HG02870 (cell line): ENCODE results near the gene HECA.
A peak's percentile ranks its signal among the peaks of the same experiment; 100 is the strongest.

Experiments
- ATAC-seq: cut with Tn5 transposase; IDR thresholded peaks from one replicate; pipeline ENCODE4 v1.9.1; 2021; ENCODE audit warnings: mild to moderate bottlenecking, moderate library complexity; ENCODE audit not compliant: unreplicated experiment

The HECA gene

DNA sequence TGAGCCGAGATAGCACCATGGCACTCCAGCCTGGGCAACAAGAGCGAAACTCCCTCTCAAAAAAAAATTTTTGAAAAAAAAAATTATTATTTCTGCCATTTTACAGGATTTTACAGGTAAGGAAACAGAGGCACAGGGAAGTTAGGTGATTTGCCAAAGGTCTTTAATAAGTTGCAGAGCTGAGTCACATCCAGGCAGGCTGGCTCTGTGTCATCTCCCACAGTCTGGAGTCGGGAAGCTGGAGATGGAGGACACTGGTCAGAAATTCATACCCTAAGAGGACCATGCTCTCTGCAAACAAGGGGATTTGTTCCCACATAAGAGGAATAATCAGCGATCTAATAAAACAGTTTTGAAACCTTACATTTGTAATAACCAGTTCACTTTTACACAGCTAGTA, 24.1 kb downstream of the HECA start:
- ATAC-seq = no peak

DNA sequence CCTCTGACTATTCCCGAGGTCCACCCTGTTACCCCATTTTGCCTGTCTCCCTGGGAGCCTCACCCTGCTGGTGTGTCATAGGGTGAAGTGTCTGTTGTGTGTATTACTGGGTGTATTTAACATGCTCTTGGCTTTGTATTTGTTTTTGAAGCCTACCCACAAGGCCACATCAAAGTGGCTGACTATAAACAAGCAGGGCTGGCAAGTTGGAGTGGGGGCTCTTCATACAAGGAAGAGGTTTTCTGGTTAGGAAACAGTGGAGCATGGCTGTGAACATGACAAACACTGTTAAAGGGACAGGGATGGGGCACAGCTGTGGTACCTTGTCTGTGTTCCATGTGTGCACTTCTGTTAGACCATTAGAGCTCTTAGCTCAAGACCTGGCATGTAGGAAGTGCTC, 26.3 kb downstream of the HECA start:
- no peak for ATAC-seq

DNA sequence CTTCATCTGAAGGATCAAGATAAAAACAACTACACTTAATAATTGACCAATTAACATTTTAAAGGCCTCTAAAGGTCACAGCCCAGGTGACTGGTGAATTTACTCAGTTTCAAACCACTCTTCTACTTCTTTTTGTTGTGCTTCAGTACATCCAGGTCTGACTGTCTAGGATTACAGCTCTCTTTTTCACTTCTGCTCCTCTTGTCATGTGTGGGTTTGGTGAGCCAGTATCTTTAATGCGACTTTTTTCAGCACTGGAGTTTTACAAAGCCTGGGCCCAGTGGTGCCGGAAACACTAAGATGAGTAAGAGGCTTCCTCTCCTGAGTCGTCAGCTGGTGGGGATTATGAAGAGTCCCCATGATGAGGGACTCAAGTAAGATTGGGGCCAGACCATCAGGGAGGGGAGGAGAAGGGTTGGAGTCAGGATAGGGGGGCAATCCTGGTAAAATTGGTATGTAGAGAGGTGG, 27.0 kb downstream of the HECA start:
- peak; percentile 97 for ATAC-seq

DNA sequence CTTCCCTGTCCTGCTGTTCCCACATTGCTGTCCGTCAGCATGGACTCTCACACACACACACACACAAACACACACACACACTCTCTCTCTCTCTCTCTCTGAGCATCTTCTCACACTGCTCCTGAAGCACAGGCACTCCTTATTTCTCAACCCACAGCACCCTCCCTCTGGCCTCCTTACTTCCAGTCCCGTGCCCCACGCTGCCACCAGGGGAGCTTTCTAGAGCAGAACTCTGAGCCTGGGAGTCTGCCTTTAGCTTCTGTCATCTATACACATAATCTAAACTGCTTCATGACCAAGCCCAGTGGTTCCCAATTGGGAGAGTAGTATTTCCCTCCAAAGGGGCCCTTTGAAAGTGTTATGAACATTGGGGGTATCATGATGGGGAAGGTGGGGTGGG, 29.1 kb downstream of the HECA start:
- ATAC-seq = no peak

DNA sequence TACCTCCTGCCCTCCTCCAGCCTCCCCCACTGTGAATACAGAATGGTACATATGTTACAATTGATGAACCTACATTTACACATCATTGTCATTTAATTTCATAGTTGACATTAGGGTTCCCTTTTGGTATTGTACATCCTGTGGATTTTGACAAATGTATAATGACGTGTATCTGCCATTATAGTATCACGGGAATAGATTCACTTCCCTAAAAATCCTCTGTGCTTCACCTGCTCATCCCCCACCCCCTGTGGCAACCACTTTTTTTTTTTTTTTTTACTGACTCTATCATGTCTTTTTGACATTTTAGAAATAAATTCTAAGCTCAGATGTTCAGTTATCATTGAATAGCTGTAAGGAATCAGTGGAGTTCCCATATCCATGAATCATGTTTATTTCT, 30.4 kb downstream of the HECA start:
- ATAC-seq = no peak

DNA sequence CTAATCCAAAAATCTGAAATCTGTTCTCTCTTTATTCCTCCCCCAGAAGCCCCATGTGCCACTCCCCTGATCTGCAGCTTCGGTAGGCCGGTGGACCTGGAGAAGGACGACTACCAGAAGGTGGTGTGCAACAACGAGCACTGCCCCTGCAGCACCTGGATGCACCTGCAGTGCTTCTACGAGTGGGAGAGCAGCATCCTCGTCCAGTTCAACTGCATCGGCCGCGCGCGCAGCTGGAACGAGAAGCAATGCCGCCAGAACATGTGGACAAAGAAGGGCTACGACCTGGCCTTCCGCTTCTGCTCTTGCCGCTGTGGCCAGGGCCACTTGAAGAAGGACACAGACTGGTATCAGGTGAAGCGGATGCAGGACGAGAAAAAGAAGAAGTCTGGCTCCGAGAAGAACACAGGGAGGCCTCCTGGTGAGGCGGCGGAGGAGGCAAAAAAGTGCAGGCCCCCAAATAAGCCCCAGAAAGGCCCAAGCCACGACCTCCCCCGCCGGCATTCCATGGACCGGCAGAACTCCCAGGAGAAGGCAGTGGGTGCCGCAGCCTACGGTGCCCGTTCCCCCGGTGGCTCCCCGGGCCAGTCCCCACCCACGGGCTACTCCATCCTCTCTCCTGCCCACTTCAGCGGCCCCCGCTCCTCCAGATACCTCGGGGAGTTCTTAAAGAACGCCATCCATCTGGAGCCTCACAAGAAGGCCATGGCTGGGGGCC, 31.5 kb downstream of the HECA start:
- ATAC-seq = no peak

DNA sequence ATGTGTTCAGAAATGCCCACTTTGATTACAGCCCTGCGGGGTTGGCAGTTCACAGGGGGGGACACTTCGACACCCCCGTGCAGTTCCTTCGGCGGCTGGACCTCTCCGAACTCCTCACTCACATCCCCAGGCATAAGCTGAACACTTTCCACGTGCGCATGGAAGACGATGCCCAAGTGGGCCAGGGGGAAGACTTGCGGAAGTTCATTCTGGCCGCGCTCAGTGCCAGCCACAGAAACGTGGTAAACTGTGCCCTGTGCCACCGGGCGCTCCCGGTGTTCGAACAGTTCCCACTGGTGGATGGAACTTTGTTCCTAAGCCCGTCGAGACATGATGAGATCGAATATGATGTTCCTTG, 32.1 kb downstream of the HECA start:
- ATAC-seq = no peak

DNA sequence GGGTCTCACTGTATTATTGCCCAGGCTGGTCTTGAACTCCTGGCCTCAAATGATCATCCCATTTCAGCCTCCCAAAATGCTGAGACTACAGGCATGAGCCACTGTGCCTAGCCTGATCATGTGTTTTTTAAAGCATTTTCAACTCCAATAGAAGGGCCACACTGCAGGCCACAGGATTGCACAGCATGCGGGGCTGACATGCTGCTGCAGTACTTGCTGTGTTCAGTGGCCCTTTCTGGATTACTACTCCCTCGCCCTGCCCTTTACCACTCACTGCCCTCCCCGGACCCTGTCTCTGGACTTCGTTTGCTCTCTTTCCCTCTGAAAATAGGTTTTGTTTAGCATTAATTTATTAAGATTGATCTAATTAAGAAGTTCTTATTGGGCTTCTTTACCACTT, 37.3 kb downstream of the HECA start:
- peak; percentile 26 for ATAC-seq

DNA sequence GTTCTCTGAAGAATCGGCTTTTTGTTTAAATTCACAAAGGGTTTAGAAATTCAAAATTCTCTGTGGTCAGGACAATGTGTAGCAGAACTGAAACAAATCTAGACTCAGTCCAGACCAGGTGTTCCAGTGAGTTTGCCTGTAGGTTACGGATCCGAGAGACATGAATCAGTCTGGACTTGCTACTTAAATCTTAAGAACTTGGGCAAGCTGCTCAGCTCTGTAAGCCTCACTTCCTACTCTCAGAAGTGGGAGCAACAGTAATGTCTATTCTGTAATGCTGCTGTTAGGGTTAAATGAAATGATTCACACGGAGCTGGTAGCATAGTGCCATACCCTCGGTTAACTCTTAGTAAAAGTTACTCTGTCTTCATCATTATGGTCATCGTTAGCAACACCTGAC, 37.7 kb downstream of the HECA start:
- ATAC-seq = peak; percentile 92

DNA sequence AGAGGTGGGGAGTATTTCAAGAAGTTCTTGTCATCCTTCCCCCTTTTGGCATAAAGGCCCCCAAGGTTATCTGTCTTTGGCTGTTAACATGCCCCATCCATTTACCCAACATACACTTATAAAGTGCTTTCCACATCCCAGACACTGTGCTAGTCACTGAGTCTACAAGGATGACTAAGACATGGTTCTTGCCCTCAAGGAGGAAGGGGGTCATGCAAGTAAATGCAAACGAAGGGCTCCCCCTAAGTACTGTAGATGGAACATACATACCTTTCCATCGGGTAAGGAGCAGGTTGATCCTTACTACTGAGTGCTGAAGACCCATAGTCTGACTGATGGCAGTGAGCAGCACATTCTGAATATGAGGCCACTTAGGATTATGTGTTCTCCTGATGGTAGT, 38.3 kb downstream of the HECA start:
- ATAC-seq = no peak

DNA sequence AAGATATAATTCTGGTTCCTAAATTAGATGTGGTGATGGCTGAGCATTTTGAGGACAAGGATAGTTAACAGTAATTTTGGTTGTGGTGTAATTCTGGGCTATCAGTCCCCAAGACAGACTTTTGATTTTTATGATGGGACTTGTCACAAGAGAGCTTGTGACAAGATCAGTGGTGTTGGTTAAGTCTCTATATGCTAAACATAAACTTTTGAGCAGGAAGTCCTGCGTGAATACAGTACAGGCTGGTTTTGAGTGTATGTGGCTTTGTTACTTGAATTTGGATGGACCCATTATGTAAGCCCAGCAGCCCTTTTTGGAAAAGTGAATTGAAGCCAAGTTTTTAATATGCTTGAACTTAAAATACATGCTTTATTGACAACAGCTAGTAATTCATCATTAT, 38.9 kb downstream of the HECA start:
- no peak for ATAC-seq

DNA sequence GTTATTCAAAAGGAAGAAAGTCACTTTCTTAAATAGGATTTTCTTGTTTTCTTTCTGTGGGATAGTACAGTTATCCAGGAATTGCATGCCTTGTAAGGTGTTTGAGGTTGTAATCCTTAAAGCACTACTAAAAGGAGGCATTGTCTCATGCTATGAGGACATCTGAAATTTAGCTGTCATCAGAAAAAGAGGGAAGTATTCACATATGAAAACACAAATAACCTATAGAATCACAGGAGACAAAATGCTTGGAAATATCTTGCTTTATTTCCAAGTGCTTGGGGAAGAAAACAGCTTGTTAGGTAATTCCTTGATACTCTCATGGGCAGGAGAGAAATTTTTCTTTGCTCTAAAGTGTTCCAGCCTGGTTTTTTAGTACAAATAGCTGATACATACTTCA, 40.1 kb downstream of the HECA start:
- no peak for ATAC-seq

DNA sequence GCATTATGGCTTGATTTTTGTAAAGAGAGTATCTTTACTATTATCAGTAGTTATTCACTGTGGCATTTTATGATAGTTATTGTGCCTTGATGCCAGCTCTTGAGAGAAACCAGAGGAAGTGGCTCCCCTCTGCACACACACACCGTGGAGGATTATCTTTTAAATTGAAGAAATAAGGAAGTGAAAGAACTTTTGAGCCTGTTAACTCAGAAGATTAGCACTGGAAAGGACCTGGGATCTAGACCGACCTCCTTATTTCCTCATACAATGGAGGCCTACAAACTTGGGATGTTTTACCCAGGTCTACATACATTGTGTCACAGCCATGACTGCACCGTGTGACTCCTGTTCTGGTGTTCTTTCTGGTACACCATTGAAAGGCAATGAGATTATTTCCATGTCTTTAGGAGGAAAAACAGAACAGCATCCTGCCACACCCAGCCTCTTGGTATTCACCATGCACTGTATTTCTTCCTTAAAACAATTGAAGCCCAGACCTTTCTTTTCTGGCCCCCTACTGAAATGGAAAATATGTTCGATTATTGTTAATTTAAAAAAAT, 40.6 kb downstream of the HECA start:
- no peak for ATAC-seq

DNA sequence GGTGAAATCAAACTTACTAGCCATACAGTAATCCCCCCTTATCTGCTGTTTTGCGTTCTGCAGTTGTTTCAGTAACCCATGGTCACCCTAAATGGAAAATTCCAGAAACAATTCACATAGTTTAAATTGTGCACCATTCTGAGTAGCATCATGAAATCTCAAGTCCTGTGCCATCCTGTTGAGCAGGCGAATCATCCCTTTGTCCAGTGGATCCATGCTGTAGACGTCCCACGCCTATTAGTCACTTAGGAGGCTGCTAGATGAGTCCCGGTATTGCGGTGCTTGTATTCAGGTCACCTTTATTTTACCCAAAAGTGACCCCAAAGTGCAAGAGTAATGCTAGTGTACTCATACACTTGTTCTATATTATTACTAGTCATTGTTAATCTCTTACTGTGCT, 46.4 kb downstream of the HECA start:
- ATAC-seq = no peak

DNA sequence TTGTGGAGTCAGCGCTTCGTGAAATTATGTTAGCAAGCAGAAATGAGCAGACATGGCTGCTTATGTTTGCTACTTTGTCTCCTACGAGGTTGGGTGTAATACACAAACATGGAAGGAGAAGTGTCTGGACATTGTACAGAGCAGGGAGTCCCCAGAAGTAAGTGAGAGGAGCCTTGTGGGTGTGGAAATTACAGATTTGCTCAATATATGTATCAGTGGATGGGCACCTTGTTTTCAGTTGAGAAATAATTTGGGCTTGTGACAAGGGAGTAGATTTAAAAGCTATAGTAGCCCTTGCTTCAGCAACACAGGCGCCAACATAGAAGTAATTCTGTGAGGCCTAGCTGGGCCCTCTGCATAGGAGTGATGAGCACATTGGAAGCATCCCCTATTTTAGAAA, 49.2 kb downstream of the HECA start:
- no peak for ATAC-seq

DNA sequence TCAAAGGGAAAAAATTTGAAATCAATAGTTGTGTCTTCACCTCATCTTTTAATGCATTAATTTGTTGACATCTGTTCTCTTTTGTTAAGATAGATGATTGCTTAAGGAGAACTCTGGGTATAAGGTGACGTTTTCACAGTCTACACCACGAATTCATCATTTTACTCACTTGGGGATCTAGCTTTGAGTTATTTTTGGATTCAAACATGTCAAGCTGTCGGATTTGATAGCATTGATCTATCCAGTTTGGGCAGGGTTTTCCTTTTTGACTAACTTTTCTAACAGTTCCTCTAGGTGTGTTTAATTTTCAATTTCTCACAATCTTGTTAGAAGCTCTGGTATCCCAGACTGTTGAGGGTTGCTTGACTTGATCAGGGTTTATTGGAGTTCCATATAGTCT, 49.6 kb downstream of the HECA start:
- no peak for ATAC-seq

DNA sequence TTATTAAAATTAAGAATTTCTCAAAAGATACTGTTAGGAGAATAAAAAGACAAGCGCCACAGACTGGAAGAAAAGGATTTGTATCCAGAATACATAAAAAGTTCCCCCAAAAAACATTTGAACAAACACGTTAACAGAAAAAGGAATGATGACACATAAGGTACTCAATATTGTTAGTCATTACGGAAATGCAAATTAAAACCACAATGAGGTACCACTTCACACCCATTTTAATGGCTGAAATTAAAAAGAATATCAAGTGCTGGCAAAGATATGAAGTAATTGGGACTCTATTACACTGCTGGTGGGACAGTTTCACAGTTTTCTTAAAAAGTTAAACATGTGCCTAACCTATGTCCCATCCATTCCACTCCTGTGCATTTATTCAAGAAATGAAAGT, 51.4 kb downstream of the HECA start:
- ATAC-seq = no peak

DNA sequence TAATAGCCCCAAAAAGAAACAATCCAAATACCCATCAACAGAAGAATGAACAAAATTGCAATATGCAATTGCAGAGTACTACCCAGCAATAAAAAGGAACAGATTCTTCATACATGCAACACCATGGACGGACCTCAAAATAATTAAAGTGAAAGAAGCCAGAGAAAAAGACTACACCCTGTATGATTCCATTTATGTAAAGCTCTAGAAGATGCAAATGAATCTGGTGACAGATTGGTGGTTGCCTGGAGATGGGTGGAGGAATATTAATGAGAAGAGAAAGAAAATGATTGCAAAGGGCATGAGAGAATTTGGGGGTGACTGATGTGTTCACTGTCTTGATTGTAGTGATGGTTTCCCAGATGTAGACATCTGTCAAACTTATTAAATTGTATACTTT, 51.8 kb downstream of the HECA start:
- ATAC-seq = no peak

DNA sequence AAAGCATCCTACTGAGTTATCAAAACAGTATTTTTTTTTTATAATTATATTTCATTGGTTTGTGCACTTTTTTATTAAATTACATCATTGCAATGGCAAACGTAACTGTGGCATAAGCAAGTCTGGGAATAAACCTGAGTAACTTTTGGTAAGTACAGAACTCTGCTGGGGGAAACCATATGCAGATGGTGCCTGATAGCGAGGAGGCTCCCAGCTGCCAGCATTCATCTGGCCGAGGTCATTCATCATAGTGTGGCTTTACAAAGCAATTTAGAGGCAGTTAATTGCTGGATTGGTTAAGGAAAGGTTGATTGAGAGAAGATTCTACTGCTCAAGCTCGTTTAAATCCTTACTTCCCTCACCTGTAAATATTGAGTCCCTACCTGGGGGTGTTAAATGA, 52.6 kb downstream of the HECA start:
- no peak for ATAC-seq

DNA sequence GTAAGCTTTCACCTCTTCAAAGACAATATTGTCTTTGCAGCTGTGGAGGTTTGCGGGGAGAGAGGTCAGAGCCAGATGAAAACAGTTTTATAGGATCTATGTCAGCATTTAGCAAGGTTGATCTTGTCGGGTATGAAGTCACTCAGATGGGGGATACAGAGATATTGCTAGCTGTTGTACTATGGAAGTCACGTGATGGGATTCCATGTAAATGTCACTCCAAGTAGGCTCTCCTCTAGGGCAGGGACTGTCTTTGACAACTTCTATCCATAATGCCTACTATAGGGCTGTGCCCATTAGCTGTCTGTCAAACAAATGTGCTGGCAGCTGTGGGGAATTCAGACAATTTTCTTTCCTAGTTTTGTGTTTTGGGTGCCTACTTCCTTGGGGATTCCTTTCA, 54.8 kb downstream of the HECA start:
- ATAC-seq = no peak

DNA sequence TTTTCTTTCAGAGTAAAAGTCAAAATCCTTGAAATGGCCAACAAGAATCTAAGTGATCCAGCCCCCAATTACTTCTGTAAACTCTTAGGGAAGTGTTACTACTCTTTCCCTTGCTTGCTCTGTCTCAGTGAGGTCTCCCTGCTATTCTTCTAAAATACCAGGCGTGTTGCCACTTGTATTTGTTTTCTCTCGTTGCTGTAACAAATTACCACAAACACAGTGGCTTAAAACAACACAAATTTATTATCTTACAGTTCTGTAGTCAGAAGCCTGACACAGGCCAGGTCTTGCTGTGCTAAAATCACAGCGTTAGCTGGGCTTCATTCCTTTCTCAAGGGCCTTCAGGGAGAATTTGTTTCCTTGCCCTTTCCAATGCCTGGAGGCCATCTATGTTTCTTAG, 59.9 kb downstream of the HECA start:
- ATAC-seq = no peak

DNA sequence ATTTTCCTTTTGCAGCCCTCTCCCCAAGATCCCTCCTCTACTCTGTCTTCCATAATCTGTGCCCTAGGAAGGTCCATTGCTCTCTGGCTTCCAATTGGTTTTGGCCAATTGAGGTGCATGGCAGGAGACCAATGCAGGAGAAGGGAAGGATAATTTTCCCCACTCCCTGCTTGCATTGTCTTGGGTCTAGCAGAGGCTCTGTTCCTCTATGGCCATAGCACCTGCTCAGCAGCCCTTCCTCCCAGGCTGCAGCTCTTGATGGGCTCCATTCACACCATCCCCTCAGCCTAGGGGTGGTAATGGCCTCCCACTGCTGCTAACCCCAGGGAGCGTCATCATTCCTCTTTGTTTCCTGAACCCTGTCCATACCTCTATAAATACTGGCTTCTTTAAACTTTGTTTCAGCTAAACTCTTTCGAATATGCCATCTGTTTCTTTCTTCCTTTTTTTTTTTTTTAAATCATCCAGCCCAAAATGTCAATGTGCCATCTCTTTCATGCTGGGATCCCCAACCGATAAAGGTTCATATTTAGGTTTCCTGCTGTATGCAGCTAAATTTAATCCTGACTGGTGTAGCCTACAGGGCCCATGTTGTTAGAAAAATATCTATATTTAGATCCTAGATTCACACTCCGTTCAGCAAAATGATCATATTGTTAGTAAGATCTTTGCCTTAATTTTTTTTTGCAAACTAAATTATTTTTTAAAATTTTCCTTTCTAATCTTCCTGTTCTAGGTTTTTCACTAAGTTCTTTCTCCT, 63.8 kb downstream of the HECA start:
- no peak for ATAC-seq
